Measurements from ENCODE around the gene TMUB1. TPM values are rescaled to one million over a fixed set of nuclear protein-coding genes. Genes with fewer than 3 reads are reported as not detected.

TMUB1 gene
- total RNA-seq, 1 donor from 2014 or later = 60.8 TPM

- peaks cover 6% of the 10 kb centered on the region for H3K36me3 Mint-ChIP-seq (ENCODE audit: low read depth)
- no peak overlapping the region for H3K4me3 Mint-ChIP-seq (ENCODE audit: low read depth)
- no peak overlapping the region for H3K27ac Mint-ChIP-seq
- no peaks in the 10 kb centered on the region for H3K9me3 Mint-ChIP-seq
- intact Hi-C loops (cut with micrococcal nuclease) = no loop called here
- no peaks in the 10 kb centered on the region for H3K4me1 Mint-ChIP-seq (ENCODE audit: low read depth)
- H3K27me3 Mint-ChIP-seq (ENCODE audit: low read depth) = peaks cover 4% of the 10 kb centered on the region
- DNase-seq (ENCODE audit: low spot score) = no peak
Measured at GRCh38 chr7:151118108-151119054, 35.1 kb upstream of the TMUB1 start.

- H3K9me3 Mint-ChIP-seq = no peaks in the 10 kb centered on the region
- peaks cover 4% of the 10 kb centered on the region for H3K36me3 Mint-ChIP-seq (ENCODE audit: low read depth)
- intact Hi-C loops (cut with micrococcal nuclease) = no loop called here
- H3K4me3 Mint-ChIP-seq (ENCODE audit: low read depth) = no peak overlapping the region
- no peak for DNase-seq (ENCODE audit: low spot score)
- no peak overlapping the region for H3K27ac Mint-ChIP-seq
- H3K27me3 Mint-ChIP-seq (ENCODE audit: low read depth) = peaks cover 5% of the 10 kb centered on the region
- no peaks in the 10 kb centered on the region for H3K4me1 Mint-ChIP-seq (ENCODE audit: low read depth)
Measured at GRCh38 chr7:151117565-151117964, 34.3 kb upstream of the TMUB1 start.

GRCh38 chr7:151116603-151117440, 33.5 kb upstream of the TMUB1 start:
- H3K9me3 Mint-ChIP-seq = no peaks in the 10 kb centered on the region
- H3K36me3 Mint-ChIP-seq (ENCODE audit: low read depth) = peaks cover 4% of the 10 kb centered on the region
- no peak overlapping the region for H3K27ac Mint-ChIP-seq
- no peaks in the 10 kb centered on the region for H3K4me1 Mint-ChIP-seq (ENCODE audit: low read depth)
- H3K4me3 Mint-ChIP-seq (ENCODE audit: low read depth) = no peak overlapping the region
- no peak for DNase-seq (ENCODE audit: low spot score)
- intact Hi-C loops (cut with micrococcal nuclease) = no loop called here
- peaks cover 5% of the 10 kb centered on the region for H3K27me3 Mint-ChIP-seq (ENCODE audit: low read depth)

- intact Hi-C loops (cut with micrococcal nuclease) = no loop called here
- H3K27me3 Mint-ChIP-seq (ENCODE audit: low read depth) = peaks cover 5% of the 10 kb centered on the region
- H3K4me3 Mint-ChIP-seq (ENCODE audit: low read depth) = peak overlapping the region; percentile 26
- H3K9me3 Mint-ChIP-seq = no peaks in the 10 kb centered on the region
- H3K4me1 Mint-ChIP-seq (ENCODE audit: low read depth) = no peaks in the 10 kb centered on the region
- DNase-seq (ENCODE audit: low spot score) = no peak
- H3K36me3 Mint-ChIP-seq (ENCODE audit: low read depth) = peaks cover 4% of the 10 kb centered on the region
- no peak overlapping the region for H3K27ac Mint-ChIP-seq
Measured at GRCh38 chr7:151115836-151116418, 32.6 kb upstream of the TMUB1 start.

GRCh38 chr7:151115121-151115835, 32.0 kb upstream of the TMUB1 start:
- Mint-ChIP-seq H3K27ac (no peak overlapping the region), H3K9me3 (no peaks in the 10 kb centered on the region), H3K4me3 (ENCODE audit: low read depth) (peak overlapping the region; percentile 26), H3K36me3 (ENCODE audit: low read depth) (no peaks in the 10 kb centered on the region), H3K27me3 (ENCODE audit: low read depth) (peaks cover 5% of the 10 kb centered on the region), H3K4me1 (ENCODE audit: low read depth) (no peaks in the 10 kb centered on the region)
- intact Hi-C loops (cut with micrococcal nuclease) = no loop called here
- DNase-seq (ENCODE audit: low spot score) = peak; percentile 13

- DNase-seq (ENCODE audit: low spot score) = no peak
- H3K27me3 Mint-ChIP-seq (ENCODE audit: low read depth) = peaks cover 5% of the 10 kb centered on the region
- H3K27ac Mint-ChIP-seq = no peak overlapping the region
- no peak overlapping the region for H3K4me3 Mint-ChIP-seq (ENCODE audit: low read depth)
- H3K36me3 Mint-ChIP-seq (ENCODE audit: low read depth) = no peaks in the 10 kb centered on the region
- intact Hi-C loops (cut with micrococcal nuclease) = loop anchor here (5.0 kb wide), 1 partner anchor 217 kb away; no protein-coding TSS in a partner anchor
- H3K4me1 Mint-ChIP-seq (ENCODE audit: low read depth) = no peaks in the 10 kb centered on the region
- no peaks in the 10 kb centered on the region for H3K9me3 Mint-ChIP-seq
Measured at GRCh38 chr7:151114151-151115090, 31.1 kb upstream of the TMUB1 start.

GRCh38 chr7:151113344-151114150, 30.3 kb upstream of the TMUB1 start:
- Mint-ChIP-seq H3K9me3 (no peaks in the 10 kb centered on the region), H3K4me3 (ENCODE audit: low read depth) (no peak overlapping the region), H3K36me3 (ENCODE audit: low read depth) (no peaks in the 10 kb centered on the region), H3K27me3 (ENCODE audit: low read depth) (peaks cover 5% of the 10 kb centered on the region), H3K4me1 (ENCODE audit: low read depth) (no peaks in the 10 kb centered on the region), H3K27ac (no peak overlapping the region)
- intact Hi-C loops (cut with micrococcal nuclease) = loop anchor here (5.0 kb wide), 1 partner anchor 216 kb away; no protein-coding TSS in a partner anchor
- no peak for DNase-seq (ENCODE audit: low spot score)

- H3K36me3 Mint-ChIP-seq (ENCODE audit: low read depth) = no peaks in the 10 kb centered on the region
- peak; percentile 55 for DNase-seq (ENCODE audit: low spot score)
- no peak overlapping the region for H3K27ac Mint-ChIP-seq
- H3K27me3 Mint-ChIP-seq (ENCODE audit: low read depth) = peaks cover 5% of the 10 kb centered on the region
- no peaks in the 10 kb centered on the region for H3K9me3 Mint-ChIP-seq
- H3K4me3 Mint-ChIP-seq (ENCODE audit: low read depth) = no peak overlapping the region
- no peaks in the 10 kb centered on the region for H3K4me1 Mint-ChIP-seq (ENCODE audit: low read depth)
- intact Hi-C loops (cut with micrococcal nuclease) = loop anchor here (1.0 to 5.0 kb wide), 3 partner anchors 23 to 214 kb away; partner anchors contain the start of gene ABCB8
Measured at GRCh38 chr7:151110941-151111645, 27.8 kb upstream of the TMUB1 start.

GRCh38 chr7:151110236-151110940, 27.1 kb upstream of the TMUB1 start:
- Mint-ChIP-seq H3K4me1 (ENCODE audit: low read depth) (no peaks in the 10 kb centered on the region), H3K4me3 (ENCODE audit: low read depth) (no peak overlapping the region), H3K27me3 (ENCODE audit: low read depth) (peaks cover 1% of the 10 kb centered on the region), H3K36me3 (ENCODE audit: low read depth) (no peaks in the 10 kb centered on the region), H3K27ac (no peak overlapping the region), H3K9me3 (no peaks in the 10 kb centered on the region)
- intact Hi-C loops (cut with micrococcal nuclease) = loop anchor here (5.0 kb wide), 1 partner anchor 213 kb away; no protein-coding TSS in a partner anchor
- no peak for DNase-seq (ENCODE audit: low spot score)

Data from activated T-helper 2 cell treated with anti-CD3 and anti-CD28 coated beads, Interferon-gamma antibody, Interleukin-2, Interleukin-4, amounts not matched to agents 10 μg/mL and 5 μg/mL and 100 μg/mL, durations not matched to agents 14 hours and 24 hours and 36 hours (primary cell).